HG03469 (cell line): Measurements from ENCODE around the gene OR10A2.
"Not testable (repeated sequence)": the region's sequence is repeated elsewhere in the genome, so short reads cannot be mapped to it uniquely, and the experiment has no call there.

Experiments used
- ATAC-seq: cut with Tn5 transposase; IDR thresholded peaks from one replicate; pipeline ENCODE4 v1.9.1; 2021; ENCODE audit warnings: mild to moderate bottlenecking, moderate library complexity, moderate number of reproducible peaks; ENCODE audit not compliant: unreplicated experiment

Gene OR10A2

DNA sequence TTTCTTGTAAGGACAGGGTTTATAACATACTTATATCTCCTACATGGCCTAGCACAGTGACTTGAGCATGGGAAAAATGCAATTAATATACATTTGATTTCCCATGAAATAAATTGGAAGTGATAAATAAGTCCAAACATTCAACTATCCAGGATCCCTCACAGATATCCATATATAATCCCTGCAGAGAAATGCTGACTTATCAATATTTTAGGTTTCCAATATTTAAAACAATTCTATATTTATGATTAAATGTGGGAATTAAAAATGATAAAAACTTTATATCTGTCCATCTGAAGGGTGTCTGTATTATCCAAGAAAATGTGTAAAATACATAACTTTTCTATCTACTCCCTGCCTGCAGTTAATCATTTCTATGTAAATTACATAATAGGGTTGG is 19.9 kb downstream of the OR10A2 start:
- ATAC-seq = no peak

DNA sequence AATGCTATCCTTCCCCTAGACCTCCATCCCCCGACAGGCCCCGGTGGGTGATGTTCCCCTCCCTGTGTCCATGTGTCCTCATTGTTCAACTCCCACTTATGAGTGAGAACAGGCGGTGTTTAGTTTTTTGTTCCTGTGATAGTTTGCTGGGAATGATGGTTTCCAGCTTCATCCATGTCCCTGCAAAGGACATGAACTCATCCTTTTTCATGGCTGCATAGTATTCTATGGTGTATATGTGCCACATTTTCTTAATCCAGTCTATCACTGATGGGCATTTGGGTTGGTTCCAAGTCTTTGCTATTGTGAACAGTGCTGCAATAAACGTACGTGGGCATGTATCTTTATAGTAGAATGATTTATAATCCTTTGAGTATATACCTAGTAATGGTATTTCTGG is 24.9 kb downstream of the OR10A2 start:
- not testable (repeated sequence) for ATAC-seq

DNA sequence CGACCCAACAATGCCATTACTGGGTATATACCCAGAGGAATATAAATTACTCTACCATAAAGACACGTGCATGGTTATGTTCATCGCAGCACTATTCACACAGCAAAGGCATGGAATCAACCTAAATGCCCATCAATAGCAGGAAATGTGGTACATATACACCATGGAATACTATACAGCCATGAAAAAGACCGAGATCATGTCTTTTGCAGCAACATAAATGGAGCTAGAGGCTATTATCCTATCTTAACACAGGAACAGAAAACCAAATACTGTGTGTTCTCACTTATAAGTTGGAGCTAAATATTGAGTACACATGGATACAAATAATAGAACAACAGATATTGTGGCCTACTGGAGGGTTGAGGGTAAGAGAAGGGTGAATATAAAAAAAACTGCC is 26.0 kb downstream of the OR10A2 start:
- no peak for ATAC-seq

DNA sequence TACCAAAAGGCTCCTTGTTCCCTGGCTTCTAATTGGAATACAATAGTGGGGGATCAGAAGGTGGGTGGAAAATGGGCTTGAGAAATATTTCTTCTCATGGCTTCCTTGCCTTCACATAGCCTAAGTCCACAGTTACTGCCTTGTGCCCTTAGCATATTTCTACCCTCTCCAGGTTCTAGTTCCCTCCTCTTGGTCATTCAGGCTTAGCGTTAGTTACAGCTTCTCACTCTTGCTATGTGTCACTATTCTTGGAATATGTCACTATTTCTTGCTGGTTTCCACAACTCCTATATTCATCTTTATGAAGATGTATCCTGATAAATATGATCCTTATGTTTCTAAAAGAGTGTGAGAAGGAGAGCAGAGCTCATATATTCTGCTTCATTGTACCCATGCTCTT is 27.0 kb downstream of the OR10A2 start:
- ATAC-seq = no peak

DNA sequence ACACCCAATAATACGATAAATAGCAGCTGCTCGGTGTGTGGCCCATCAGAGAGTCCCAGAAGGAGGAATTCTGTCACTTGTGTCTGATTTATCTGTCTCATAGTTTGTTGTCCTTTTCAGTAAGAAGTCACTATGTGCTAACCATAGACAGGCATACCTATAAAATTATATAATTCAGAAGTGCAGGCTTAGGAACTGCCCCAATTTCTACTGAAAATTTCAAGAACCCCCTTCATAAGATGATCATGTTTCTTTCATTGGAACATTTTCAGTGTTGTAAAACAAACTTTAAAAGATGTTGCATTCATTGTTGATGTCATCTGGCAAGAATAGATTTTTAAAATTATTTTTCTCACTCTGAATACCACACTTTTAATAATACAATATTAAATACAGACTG is 29.5 kb downstream of the OR10A2 start, which contains the start of gene OR2D2:
TSS of gene OR2D2 (minus strand) at position 101 of the 400 bp plus-strand sequence. CDS start at position 101, 0 bp downstream.
- no peak for ATAC-seq

DNA sequence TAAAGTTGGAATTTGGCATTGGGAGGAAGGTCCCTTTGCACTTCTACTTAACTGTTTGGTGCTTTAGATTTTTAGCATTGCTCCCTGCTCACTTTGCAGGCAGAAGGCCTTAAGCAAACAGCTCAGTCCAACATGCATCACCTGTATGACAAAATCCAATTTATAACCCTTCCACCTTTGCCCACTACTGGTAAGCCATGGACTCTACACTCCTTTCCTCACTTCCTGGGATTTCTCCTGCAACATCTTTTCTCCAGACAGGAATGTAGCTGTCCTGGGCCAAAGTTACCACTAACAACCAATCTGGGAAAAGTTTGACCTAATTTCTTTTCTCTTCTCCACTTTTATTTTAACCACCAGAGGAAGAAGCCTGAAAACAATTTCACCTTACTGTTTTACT is 31.2 kb downstream of the OR10A2 start:
- no peak for ATAC-seq

DNA sequence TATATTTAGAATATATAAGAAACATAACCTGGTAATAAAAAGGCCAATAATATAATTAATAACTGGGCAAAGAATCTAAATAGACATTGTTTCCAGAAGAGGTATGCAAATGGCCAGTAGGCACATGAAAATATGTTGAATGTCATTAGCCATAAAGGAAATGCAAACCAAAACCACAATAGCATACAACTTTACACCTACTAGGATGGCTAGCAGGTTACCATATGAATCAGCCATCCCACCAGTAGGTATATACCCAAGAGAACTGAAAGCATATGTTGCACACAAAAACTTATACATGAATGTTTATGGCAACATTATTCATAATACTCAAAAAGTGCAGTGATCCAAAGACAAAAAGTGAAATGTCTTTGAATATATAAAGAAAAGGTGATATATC is 32.2 kb downstream of the OR10A2 start:
- ATAC-seq = peak; percentile 98

DNA sequence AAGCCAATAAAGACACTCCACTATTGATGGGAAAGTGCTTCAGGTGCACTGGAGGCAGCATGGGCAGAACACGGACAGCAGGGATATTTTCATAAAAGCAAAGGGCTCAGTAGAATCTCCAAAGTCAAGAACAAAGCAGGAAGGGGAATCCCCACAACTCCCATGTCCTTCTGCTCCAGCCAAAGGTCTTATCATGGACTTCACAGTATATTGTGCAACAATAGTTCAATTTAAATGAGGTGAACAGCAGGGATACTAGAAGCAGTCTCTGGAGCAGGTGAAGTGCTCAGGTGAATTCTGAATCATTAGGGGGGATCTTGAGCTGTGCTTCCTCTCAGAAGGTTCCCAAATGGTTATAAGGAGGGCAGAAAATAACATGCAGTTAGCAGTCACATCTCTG is 36.1 kb downstream of the OR10A2 start:
- ATAC-seq = no peak

DNA sequence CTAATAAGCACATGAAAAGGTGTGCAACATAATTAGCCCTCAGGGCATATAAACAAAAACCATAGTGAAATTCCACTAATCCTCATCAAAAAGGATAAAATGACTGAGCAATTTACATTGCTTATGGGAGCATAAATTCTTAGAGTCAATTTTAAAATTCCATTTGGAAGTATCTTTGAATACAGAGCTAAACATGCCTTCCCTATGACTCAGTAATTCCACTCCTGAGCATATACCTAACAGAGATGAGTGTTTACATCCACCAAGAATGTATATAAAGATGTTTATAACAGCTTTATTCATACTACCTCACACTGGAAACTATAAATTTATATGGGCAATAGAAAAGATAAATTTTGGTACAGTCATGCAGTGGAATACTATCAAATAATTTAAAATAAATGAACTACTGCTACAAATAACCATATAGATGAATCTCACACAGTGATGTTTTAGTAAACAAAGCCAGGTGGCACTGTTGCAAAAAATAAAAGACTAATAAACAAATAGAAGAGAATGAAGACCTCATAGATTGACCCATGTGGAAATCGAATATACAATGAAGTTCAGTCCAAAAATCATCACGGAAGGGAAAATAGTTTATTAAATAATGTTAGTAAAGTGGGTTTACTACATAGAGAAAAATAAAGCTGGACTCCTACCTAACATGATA is 37.6 kb downstream of the OR10A2 start:
- ATAC-seq = no peak

DNA sequence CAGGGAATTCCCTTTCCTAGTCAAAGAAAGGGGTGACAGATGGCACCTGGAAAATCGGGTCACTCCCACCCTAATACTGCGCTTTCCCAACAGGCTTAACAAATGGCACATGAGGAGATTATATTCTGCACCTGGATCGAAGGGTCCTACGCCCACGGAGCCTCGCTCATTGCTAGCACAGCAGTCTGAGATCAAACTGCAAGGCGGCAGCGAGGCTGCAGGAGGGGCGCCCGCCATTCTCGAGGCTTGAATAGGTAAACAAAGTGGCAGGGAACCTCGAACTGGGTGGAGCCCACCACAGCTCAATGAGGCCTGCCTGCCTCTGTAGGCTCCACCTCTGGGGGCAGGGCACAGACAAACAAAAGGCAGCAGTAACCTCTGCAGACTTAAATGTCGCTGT is 41.9 kb downstream of the OR10A2 start:
- ATAC-seq = not testable (repeated sequence)

DNA sequence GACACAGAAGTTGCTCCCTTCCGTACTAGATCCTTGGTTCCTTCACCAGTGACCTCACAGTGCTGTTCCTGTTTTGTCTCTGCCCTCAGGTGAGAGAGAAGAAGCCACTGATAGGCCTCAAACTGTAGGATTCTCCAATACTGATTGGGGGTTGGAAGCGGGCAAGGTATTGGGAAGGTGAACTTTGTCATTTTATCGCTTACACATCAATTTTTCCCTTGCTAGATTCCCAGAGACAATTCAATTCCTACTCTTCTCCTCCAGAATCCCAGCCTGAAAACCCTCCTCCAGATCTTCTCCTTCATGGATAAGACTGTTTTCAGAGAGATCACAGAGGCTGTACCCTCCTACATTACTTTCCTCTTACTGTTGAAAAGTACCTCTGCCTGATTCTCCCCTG is 48.5 kb downstream of the OR10A2 start:
- no peak for ATAC-seq

DNA sequence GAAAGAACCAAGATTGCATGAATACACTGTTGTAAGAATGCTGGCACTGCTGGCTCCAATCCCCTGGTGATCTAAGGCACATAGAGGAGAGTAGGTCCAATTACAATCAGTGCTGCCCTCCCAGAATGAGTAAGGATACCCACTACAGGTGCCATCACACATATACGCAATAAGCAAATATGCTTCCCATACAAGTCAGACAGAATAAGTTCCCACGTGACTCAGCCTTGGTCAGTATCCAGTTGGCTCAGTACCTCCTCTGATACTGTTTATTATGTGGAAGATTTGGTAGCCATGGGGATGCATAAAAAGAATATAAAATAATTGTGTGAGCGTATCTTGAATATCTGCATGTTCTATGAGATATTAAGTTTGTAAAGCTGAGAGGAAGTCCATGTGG is 49.1 kb downstream of the OR10A2 start:
- no peak for ATAC-seq

DNA sequence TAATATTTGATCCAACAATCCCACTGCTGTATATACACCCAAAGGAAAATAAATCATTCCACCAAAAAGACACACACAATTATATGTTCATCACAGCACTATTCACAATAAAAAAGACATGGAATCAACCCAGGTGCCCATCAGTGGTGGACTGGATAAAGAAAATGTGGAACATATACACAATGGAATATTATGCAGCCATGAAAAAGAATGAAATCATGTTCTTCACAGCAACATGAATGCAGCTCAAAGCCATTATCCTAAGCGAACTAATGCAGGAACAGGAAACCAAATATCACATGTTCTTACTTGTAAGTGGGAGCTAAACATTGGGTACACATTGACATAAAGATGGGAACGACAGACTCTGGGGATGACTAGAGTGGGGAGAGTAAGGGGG is 56.8 kb downstream of the OR10A2 start:
- no peak for ATAC-seq

DNA sequence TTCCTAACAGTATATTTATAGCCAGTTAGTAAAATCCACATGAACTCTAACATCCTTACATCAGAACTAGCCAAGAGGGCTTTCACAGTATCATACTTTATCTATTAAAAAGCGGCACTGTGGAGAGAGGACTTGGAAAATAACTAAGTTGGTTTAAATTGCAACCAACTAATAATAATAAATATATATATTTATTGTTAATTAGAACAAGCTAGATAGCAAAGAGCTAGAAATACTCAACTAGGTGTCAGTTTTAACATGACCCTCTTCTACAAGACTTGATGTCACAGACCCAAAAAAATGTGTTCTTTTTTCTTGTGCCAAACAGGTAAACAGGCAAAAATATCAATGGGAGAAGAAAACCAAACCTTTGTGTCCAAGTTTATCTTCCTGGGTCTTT is 57.8 kb downstream of the OR10A2 start, which contains the start of gene OR2D3:
TSS of gene OR2D3 (plus strand) at position 301 of the 400 bp plus-strand sequence. CDS start at position 301, 0 bp downstream.
- no peak for ATAC-seq
